ENCODE measurements around the gene LRRN3. TPM values are rescaled to one million over a fixed set of nuclear protein-coding genes. Genes with fewer than 3 reads are reported as not detected.

LRRN3 gene
- total RNA-seq, 1 donor from 2014 or later, result 53.4 TPM

- Mint-ChIP-seq H3K36me3 (ENCODE audit: low read depth) (peaks cover 1% of the 10 kb centered on the region), H3K4me3 (peak overlapping the region; percentile 76), H3K27ac (peak overlapping the region; percentile 96), H3K4me1 (peaks cover 23% of the 10 kb centered on the region), H3K9me3 (peaks cover 3% of the 10 kb centered on the region), H3K27me3 (no peaks in the 10 kb centered on the region)
- intact Hi-C loops (cut with micrococcal nuclease), result loop anchor here (1.0 to 5.0 kb wide), 5 partner anchors 24 to 125 kb away; no protein-coding TSS in a partner anchor
- DNase-seq, result peak; percentile 76
These were observed 46.6 kb downstream of the LRRN3 start for GRCh38 chr7:111137296-111138192.

- Mint-ChIP-seq H3K27ac (peak overlapping the region; percentile 96), H3K9me3 (peaks cover 3% of the 10 kb centered on the region), H3K4me1 (peaks cover 23% of the 10 kb centered on the region), H3K36me3 (ENCODE audit: low read depth) (peaks cover 1% of the 10 kb centered on the region), H3K27me3 (no peaks in the 10 kb centered on the region), H3K4me3 (peak overlapping the region; percentile 76)
- DNase-seq, result peak; percentile 86
- intact Hi-C loops (cut with micrococcal nuclease), result loop anchor here (1.0 to 5.0 kb wide), 5 partner anchors 25 to 125 kb away; no protein-coding TSS in a partner anchor
These were observed 47.3 kb downstream of the LRRN3 start for GRCh38 chr7:111138193-111138569.

GRCh38 chr7:111138586-111138985 lies 47.7 kb downstream of the LRRN3 start:
- no peak for DNase-seq
- Mint-ChIP-seq H3K36me3 (ENCODE audit: low read depth) (peaks cover 1% of the 10 kb centered on the region), H3K4me1 (peaks cover 23% of the 10 kb centered on the region), H3K9me3 (peaks cover 3% of the 10 kb centered on the region), H3K4me3 (peak overlapping the region; percentile 76), H3K27ac (peak overlapping the region; percentile 96), H3K27me3 (no peaks in the 10 kb centered on the region)
- intact Hi-C loops (cut with micrococcal nuclease), result loop anchor here (1.0 to 5.0 kb wide), 5 partner anchors 25 to 126 kb away; no protein-coding TSS in a partner anchor

- DNase-seq, result no peak
- intact Hi-C loops (cut with micrococcal nuclease), result no loop called here
- H3K27me3 Mint-ChIP-seq, result no peaks in the 10 kb centered on the region
- H3K4me3 Mint-ChIP-seq, result no peak overlapping the region
- peak overlapping the region; percentile 64 for H3K27ac Mint-ChIP-seq
- H3K4me1 Mint-ChIP-seq, result peaks cover 23% of the 10 kb centered on the region
- peaks cover 3% of the 10 kb centered on the region for H3K9me3 Mint-ChIP-seq
- H3K36me3 Mint-ChIP-seq (ENCODE audit: low read depth), result peaks cover 1% of the 10 kb centered on the region
These were observed 49.4 kb downstream of the LRRN3 start for GRCh38 chr7:111140091-111140865.

- H3K36me3 Mint-ChIP-seq (ENCODE audit: low read depth), result no peaks in the 10 kb centered on the region
- no peaks in the 10 kb centered on the region for H3K27me3 Mint-ChIP-seq
- H3K9me3 Mint-ChIP-seq, result no peaks in the 10 kb centered on the region
- intact Hi-C loops (cut with micrococcal nuclease), result no loop called here
- H3K4me1 Mint-ChIP-seq, result peaks cover 4% of the 10 kb centered on the region
- no peak overlapping the region for H3K4me3 Mint-ChIP-seq
- no peak for DNase-seq
- H3K27ac Mint-ChIP-seq, result no peak overlapping the region
These were observed 54.5 kb downstream of the LRRN3 start for GRCh38 chr7:111145472-111145871.

GRCh38 chr7:111146136-111146535 lies 55.2 kb downstream of the LRRN3 start:
- intact Hi-C loops (cut with micrococcal nuclease), result no loop called here
- H3K4me3 Mint-ChIP-seq, result no peak overlapping the region
- H3K9me3 Mint-ChIP-seq, result no peaks in the 10 kb centered on the region
- H3K36me3 Mint-ChIP-seq (ENCODE audit: low read depth), result no peaks in the 10 kb centered on the region
- peaks cover 2% of the 10 kb centered on the region for H3K4me1 Mint-ChIP-seq
- H3K27me3 Mint-ChIP-seq, result no peaks in the 10 kb centered on the region
- H3K27ac Mint-ChIP-seq, result no peak overlapping the region
- DNase-seq, result no peak

- Mint-ChIP-seq H3K4me1 (peaks cover 2% of the 10 kb centered on the region), H3K36me3 (ENCODE audit: low read depth) (no peaks in the 10 kb centered on the region)
These were observed 57.0 kb downstream of the LRRN3 start for GRCh38 chr7:111147708-111148533.

GRCh38 chr7:111150709-111151108 lies 59.8 kb downstream of the LRRN3 start:
- no peaks in the 10 kb centered on the region for H3K9me3 Mint-ChIP-seq
- H3K27me3 Mint-ChIP-seq, result no peaks in the 10 kb centered on the region
- no peaks in the 10 kb centered on the region for H3K36me3 Mint-ChIP-seq (ENCODE audit: low read depth)
- intact Hi-C loops (cut with micrococcal nuclease), result no loop called here
- H3K27ac Mint-ChIP-seq, result no peak overlapping the region
- no peak overlapping the region for H3K4me3 Mint-ChIP-seq
- peaks cover 2% of the 10 kb centered on the region for H3K4me1 Mint-ChIP-seq
- no peak for DNase-seq

More at GRCh38 chr7:111147708-111148533, 57.0 kb downstream of the LRRN3 start:
- Mint-ChIP-seq H3K27me3 (no peaks in the 10 kb centered on the region), H3K27ac (no peak overlapping the region), H3K4me3 (no peak overlapping the region), H3K9me3 (no peaks in the 10 kb centered on the region)
- no peak for DNase-seq
- intact Hi-C loops (cut with micrococcal nuclease), result no loop called here

GRCh38 chr7:111159426-111159825 lies 68.5 kb downstream of the LRRN3 start:
- no peak overlapping the region for H3K4me3 Mint-ChIP-seq
- no peak for DNase-seq
- H3K27ac Mint-ChIP-seq, result no peak overlapping the region
- H3K9me3 Mint-ChIP-seq, result no peaks in the 10 kb centered on the region
- H3K36me3 Mint-ChIP-seq (ENCODE audit: low read depth), result no peaks in the 10 kb centered on the region
- intact Hi-C loops (cut with micrococcal nuclease), result no loop called here
- H3K4me1 Mint-ChIP-seq, result no peaks in the 10 kb centered on the region
- no peaks in the 10 kb centered on the region for H3K27me3 Mint-ChIP-seq

- Mint-ChIP-seq H3K27ac (no peak overlapping the region), H3K4me3 (no peak overlapping the region), H3K4me1 (no peaks in the 10 kb centered on the region), H3K27me3 (no peaks in the 10 kb centered on the region), H3K36me3 (ENCODE audit: low read depth) (no peaks in the 10 kb centered on the region), H3K9me3 (no peaks in the 10 kb centered on the region)
- intact Hi-C loops (cut with micrococcal nuclease), result no loop called here
- DNase-seq, result no peak
These were observed 69.4 kb downstream of the LRRN3 start for GRCh38 chr7:111160297-111160696.

GRCh38 chr7:111162692-111163091 lies 71.8 kb downstream of the LRRN3 start:
- Mint-ChIP-seq H3K27me3 (no peaks in the 10 kb centered on the region), H3K4me1 (no peaks in the 10 kb centered on the region)
- no peak for DNase-seq

GRCh38 chr7:111164442-111164841 lies 73.5 kb downstream of the LRRN3 start:
- intact Hi-C loops (cut with micrococcal nuclease), result no loop called here
- Mint-ChIP-seq H3K27me3 (no peaks in the 10 kb centered on the region), H3K27ac (no peak overlapping the region), H3K9me3 (peaks cover 4% of the 10 kb centered on the region), H3K4me3 (no peak overlapping the region), H3K4me1 (no peaks in the 10 kb centered on the region), H3K36me3 (ENCODE audit: low read depth) (no peaks in the 10 kb centered on the region)
- no peak for DNase-seq

More at GRCh38 chr7:111162692-111163091, 71.8 kb downstream of the LRRN3 start:
- no peak overlapping the region for H3K27ac Mint-ChIP-seq
- intact Hi-C loops (cut with micrococcal nuclease), result no loop called here
- H3K36me3 Mint-ChIP-seq (ENCODE audit: low read depth), result no peaks in the 10 kb centered on the region
- no peaks in the 10 kb centered on the region for H3K9me3 Mint-ChIP-seq
- no peak overlapping the region for H3K4me3 Mint-ChIP-seq

GRCh38 chr7:111168182-111168581 lies 77.3 kb downstream of the LRRN3 start:
- Mint-ChIP-seq H3K4me3 (no peak overlapping the region), H3K27me3 (no peaks in the 10 kb centered on the region), H3K27ac (no peak overlapping the region), H3K36me3 (ENCODE audit: low read depth) (no peaks in the 10 kb centered on the region), H3K4me1 (no peaks in the 10 kb centered on the region), H3K9me3 (peaks cover 5% of the 10 kb centered on the region)
- DNase-seq, result no peak
- intact Hi-C loops (cut with micrococcal nuclease), result no loop called here

Measured in activated CD4-positive, alpha-beta T cell treated with anti-CD3 and anti-CD28 coated beads, Interleukin-2, amount 10 ng/mL, durations not matched to agents 24 days and 14 days (primary cell).